ENCODE measurements around the gene SNX3.

GRCh38 chr6:108235127-108235526 lies 25.7 kb downstream of the SNX3 start:
- no peak for TF ChIP-seq CTCF (IDR thresholded peaks at IDR 0.05)
- TF ChIP-seq POLR2A (IDR thresholded peaks at IDR 0.05) = no peak

Measured in tibial nerve (tissue), 3 donors.